Activated T-cell treated with anti-CD3 and anti-CD28 coated beads, Interleukin-2, amount 50 U/mL, for 72 hours (primary cell): ENCODE measurements around the gene LY6G6C. TPM values are rescaled to one million over a fixed set of nuclear protein-coding genes. Genes with fewer than 3 reads are reported as not detected.
A peak's percentile ranks its signal among the peaks of the same experiment; 100 is the strongest.

Source experiments
- ATAC-seq, 2 donors: fragments of 150-1000 bp; cut with Tn5 transposase; replicated peaks in 1 of 2; 2 replicates each; pipeline ENCODE4 v1.10.0; 2021; ENCODE audit warnings: moderate library complexity in 2 of 2, mild to moderate bottlenecking in 1 of 2
- DNase-seq, 2 donors: peaks; one replicate each; pipeline ENCODE4 v3.0.0; 2021 to 2022; ENCODE audit warnings: mixed read lengths in 1 of 2
- H3K27ac Mint-ChIP-seq: one replicate; pipeline ENCODE4 v1.8.0; 2022; ENCODE audit warnings: mild to moderate bottlenecking, moderate library complexity, mixed read lengths
- H3K27me3 Mint-ChIP-seq: one replicate; pipeline ENCODE4 v1.8.0; 2022; ENCODE audit warnings: low read depth, mixed read lengths
- H3K36me3 Mint-ChIP-seq, 2 donors: one replicate each; pipeline ENCODE4 v1.8.0; 2022; ENCODE audit warnings: mixed read lengths in 2 of 2, mild to moderate bottlenecking in 1 of 2; ENCODE audit not compliant: insufficient read depth in 2 of 2
- H3K4me1 Mint-ChIP-seq: one replicate; pipeline ENCODE4 v1.8.0; 2022; ENCODE audit warnings: low read depth, mixed read lengths
- H3K4me3 Mint-ChIP-seq, 2 donors: one replicate each; pipeline ENCODE4 v1.8.0; 2022; ENCODE audit warnings: mild to moderate bottlenecking in 2 of 2, mixed read lengths in 2 of 2, moderate library complexity in 2 of 2
- H3K9me3 Mint-ChIP-seq, 2 donors: one replicate each; pipeline ENCODE4 v1.8.0; 2022; ENCODE audit warnings: mixed read lengths in 2 of 2
- total RNA-seq, 2 donors: library from RNA; stranded (reverse); gene quantifications; one replicate each; pipeline ENCODE4 v1.2.3, GENCODE V29; 2022

LY6G6C gene
- total RNA-seq, 2 donors from 2014 or later, result 0.25 to 0.67 TPM

DNA sequence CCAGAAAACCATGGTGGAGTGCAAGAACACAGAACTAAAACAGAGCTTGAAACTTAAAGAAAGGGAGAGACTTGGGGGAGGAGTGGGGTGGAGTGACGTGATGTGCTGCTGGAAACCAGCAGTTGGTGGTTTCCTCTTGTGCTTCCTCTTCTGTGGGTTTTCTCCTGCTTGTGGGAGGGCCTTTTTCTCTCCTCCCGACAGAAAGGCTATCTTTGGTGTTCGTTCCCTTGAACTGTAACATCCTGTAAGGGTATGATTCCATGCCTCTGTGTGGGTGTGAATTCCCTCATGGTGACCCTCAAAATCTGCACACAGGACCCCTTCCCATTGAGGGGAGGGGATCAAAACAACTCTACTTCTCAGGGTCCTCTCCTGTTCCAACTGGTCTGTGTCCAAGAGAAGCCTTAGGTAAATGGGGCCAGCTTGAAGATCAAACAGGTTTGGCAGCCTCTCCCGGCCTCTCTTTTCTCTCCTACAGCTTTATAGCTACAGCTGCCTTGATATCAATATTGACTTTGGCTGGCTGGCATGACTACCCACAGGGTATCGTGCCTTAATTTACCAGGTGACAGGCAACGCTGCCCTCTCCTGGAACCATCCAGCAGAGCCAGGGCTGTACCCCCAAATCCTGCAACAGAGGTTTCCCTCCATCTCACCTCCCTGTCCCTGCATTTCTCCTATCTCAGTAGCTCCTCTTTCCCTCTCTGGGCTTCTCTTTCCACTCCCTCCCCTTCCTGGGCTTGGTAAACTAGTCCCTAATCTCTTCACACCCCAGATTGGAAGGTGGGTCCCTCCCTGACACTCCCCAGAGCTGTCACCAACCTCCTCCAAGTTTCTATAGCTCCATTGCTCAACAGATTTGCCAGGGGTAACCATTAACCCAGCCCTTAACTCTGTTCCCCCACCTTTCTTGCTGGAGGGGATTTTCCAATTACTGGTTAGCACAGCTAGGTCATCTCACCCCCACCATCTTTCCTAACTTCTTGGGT lies 16.7 kb upstream of the LY6G6C start:
- DNase-seq (peak; percentile 57 to 64), ATAC-seq (peak in 1 of 2 donors; percentile 18)
- no peaks in the 10 kb centered on the region for H3K9me3 Mint-ChIP-seq
- H3K4me1 Mint-ChIP-seq, result peaks cover 65% of the 10 kb centered on the region
- H3K4me3 Mint-ChIP-seq, result peak overlapping the region; percentile 89 to 98
- H3K36me3 Mint-ChIP-seq, result peaks cover 22 to 41% of the 10 kb centered on the region in 2 donors
- peak overlapping the region; percentile 83 for H3K27ac Mint-ChIP-seq
- H3K27me3 Mint-ChIP-seq, result no peaks in the 10 kb centered on the region

DNA sequence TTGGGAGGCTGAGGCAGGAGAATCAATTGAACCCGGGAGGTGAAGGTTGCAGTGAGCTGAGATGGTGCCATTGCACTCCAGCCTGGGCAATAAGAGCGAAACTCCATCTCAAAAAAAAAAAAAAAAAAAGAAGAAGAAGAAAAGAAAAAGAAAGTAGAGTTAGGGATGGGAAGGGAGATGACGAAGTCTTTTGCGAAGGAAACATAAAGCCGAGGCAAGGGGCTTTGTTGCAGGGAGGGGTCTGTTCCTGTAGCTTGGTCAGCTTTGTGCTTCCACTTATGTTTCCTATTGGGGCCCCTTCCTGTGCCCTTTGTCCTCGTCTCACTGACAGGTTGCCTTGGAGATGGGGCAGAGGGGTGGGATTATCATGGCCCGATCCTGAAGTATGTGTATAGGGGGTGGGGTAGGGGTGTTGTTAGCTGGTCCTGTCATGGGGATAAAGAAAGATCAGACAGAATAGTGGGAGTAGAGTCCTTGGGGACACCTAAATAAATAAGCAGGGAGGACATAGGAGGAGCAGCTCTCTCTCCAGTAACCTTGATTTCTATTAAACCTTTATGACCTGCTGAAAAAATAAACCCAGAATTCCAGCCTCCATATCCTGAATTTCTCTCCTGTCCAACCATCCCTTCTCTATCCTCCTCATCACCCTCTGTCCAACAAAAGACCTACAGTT lies 15.9 kb upstream of the LY6G6C start:
- H3K4me3 Mint-ChIP-seq, result peak overlapping the region; percentile 89 to 98
- H3K9me3 Mint-ChIP-seq, result no peaks in the 10 kb centered on the region
- H3K27ac Mint-ChIP-seq, result peak overlapping the region; percentile 83
- H3K27me3 Mint-ChIP-seq, result no peaks in the 10 kb centered on the region
- H3K4me1 Mint-ChIP-seq, result peaks cover 69% of the 10 kb centered on the region
- H3K36me3 Mint-ChIP-seq, result peaks cover 18 to 37% of the 10 kb centered on the region in 2 donors
- DNase-seq (no peak), ATAC-seq (no peak)

DNA sequence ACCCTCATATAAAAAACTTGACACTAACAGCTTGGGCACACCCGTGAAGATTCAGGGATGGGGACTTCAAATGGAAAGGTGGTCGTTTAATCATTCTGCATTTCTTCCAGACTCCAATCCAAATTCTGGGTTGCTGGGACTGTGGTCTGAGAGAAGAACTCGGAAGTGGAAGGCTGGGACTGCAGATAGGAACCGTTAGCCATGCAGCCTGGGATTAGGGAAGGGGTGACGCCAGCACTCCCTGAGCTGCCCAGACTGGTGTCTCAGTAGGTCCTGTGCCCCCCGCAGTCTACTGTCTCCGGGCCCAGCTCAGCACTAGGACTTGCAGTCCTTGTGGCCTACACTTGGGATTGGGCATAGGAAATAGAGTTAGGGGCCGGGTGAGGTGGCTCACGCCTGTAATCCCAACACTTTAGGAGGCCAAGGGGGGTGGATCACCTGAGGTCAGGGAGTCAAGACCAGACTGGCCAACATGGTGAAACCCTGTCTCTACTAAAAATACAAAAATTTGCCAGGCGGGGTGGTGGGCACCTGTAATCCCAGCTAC lies 15.3 kb upstream of the LY6G6C start:
- Mint-ChIP-seq H3K36me3 (peaks cover 18 to 35% of the 10 kb centered on the region in 2 donors), H3K9me3 (no peaks in the 10 kb centered on the region), H3K27ac (peak overlapping the region; percentile 83), H3K4me1 (peaks cover 69% of the 10 kb centered on the region), H3K4me3 (peak overlapping the region; percentile 89 to 98), H3K27me3 (no peaks in the 10 kb centered on the region)
- ATAC-seq (no peak), DNase-seq (no peak)

DNA sequence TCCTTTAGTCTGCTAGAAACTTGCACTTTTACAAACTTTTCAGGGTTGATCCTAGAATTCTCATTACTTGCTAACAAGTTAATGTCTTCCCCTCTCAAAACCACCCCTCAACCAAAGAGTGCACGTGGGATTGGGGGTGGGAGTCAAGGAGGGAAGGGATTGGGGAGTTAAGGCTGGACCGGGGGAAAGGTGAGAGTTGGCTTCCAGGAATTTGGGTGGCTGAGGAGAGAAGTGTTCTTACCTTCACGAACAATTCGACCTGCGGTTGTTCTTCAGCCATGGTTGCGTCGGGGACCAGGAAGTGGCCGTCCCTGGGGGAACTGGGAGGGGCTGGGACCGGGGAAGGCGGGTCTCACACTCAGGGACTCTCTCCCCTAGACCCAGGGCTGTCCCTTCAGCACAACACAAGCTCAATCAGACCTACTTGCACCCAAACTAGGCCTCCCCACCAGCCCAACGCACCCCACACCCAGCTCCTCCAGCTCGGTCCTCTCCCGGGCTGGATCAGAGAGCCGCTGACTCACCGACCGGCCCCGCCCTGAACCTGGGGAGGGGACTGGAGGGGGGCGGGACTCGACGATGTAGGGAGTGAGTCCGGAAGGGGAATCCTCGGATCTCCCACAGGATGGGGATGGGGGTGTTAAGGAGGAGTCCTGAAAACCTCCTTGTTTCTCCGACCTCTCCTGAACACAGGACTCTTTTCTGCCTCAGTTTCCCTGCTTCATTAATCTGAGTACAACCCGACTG lies 14.6 kb upstream of the LY6G6C start, which contains the start of gene CLIC1:
TSS of gene CLIC1 (minus strand) at position 510 of the 747 bp plus-strand sequence. CDS start at position 280, 230 bp downstream.
- H3K4me3 Mint-ChIP-seq, result peak within 1 kb of the TSS; percentile 89 to 98
- peak within 1 kb of the TSS; percentile 83 for H3K27ac Mint-ChIP-seq
- DNase-seq (peak; percentile 86 to 87), ATAC-seq (peak; percentile 46 to 53)
- peaks cover 63% of the 10 kb centered on the region for H3K4me1 Mint-ChIP-seq
- no peaks in the 10 kb centered on the region for H3K27me3 Mint-ChIP-seq
- H3K9me3 Mint-ChIP-seq, result no peaks in the 10 kb centered on the region
- H3K36me3 Mint-ChIP-seq, result peaks cover 20 to 34% of the 10 kb centered on the region in 2 donors

DNA sequence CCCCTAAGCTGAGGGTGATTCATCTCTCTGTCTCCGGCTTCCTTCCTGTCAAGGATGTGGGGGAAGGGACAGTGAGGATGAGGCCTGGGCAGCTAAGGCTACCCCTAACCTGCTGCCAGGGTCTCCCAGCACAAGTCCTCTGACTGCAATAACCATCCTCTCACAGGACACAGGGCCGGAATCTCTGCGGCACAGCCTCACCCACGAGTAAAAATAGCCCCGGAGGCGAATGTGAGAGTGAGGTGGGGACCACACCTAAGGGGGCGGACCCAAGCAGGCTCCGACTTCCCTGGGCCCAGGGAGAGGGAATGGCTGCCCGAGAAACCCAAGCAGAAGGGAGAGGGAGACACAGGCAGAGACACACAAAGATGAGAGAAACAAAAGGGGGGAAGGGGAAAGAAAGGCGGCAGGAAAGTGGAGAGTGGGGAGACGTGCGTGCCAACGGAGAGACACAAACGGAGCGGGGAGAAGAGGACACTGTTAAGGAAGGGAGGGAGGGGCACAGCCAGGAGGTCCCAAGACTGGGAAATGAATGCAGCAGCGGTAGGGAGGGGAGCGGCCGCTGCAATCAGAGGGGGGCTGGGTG lies 13.4 kb upstream of the LY6G6C start:
- Mint-ChIP-seq H3K36me3 (peaks cover 18 to 34% of the 10 kb centered on the region in 2 donors), H3K4me1 (peaks cover 61% of the 10 kb centered on the region), H3K4me3 (peak overlapping the region; percentile 89 to 98), H3K27ac (peak overlapping the region; percentile 83), H3K9me3 (no peaks in the 10 kb centered on the region), H3K27me3 (no peaks in the 10 kb centered on the region)
- ATAC-seq, result peak in 1 of 2 donors; percentile 4
- peak; percentile 72 to 74 for DNase-seq

DNA sequence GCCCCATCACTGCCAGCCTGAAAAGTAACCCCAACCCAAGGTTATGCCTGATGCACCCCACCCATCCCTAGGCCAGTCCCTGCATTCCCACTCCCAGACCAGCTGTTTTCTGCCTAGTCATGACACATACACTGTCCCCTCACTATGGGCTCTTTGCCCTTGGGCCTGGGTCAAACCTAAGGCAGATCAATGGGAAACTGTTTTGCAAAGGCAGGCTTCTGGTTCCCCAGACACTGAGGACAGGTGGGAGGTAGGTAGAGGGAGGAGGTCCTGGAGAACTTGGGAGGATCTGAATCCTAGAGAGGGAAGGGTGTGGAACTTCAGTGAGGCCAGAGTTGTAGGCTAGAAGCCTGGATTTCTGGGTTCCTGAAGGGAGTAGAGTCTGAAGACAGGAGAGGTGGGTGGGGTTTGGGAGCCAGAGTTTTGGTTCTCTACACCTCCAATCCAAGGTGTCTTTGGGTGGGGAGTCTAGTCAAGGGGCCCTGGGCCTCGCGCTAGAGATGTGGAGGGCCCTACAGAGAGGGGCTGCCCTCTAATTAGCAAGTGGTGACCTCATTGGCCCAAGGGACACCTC lies 12.8 kb upstream of the LY6G6C start:
- Mint-ChIP-seq H3K27me3 (no peaks in the 10 kb centered on the region), H3K9me3 (no peaks in the 10 kb centered on the region), H3K4me3 (peak overlapping the region; percentile 89 to 98), H3K27ac (peak overlapping the region; percentile 85), H3K36me3 (peaks cover 18 to 32% of the 10 kb centered on the region in 2 donors), H3K4me1 (peaks cover 58% of the 10 kb centered on the region)
- ATAC-seq (peak; percentile 50 to 63), DNase-seq (no peak)

DNA sequence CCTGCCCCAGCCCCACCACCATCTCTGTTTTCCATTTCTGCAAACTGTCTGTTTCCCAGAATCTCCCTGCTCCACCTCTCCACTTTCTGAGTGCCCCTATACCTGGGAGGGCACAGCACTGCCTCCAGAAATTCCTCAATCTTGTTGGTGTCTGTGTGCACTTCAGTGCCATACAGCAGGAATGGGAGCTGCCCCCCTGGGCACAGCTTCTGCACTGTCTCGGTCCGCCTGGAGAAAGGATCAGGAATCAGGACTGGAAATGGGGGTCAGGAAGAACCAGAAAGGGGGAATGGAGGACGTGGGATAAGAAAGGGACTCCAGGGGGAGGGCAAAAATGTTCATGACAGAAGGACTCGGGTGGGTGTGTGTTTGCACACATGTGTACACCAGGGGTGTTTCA lies 12.2 kb upstream of the LY6G6C start:
- Mint-ChIP-seq H3K4me3 (peak overlapping the region; percentile 45 to 89), H3K27ac (no peak overlapping the region), H3K9me3 (no peaks in the 10 kb centered on the region), H3K4me1 (peaks cover 58% of the 10 kb centered on the region), H3K27me3 (no peaks in the 10 kb centered on the region), H3K36me3 (peaks cover 18 to 32% of the 10 kb centered on the region in 2 donors)
- DNase-seq, result no peak
- ATAC-seq, result no peak

DNA sequence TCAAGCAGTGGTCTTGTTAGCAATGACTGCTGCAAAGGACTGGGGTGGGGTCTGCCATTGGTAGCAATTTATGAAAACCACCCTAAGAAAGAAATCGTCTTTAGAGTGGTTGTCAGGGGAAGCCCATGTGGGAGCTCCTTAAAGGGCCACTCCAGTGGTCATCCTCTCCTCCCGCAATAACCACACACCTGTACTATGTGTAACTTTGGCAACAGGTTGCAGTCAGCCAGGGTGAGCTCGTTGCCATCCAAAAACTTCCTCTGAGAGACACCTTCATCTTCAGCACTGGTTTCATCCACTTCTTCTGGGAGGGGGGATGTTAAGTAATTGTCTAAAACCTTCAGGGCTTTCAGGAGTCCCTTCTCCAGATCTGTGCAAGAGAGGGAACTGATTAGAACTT lies 10.5 kb upstream of the LY6G6C start:
- Mint-ChIP-seq H3K4me3 (no peak overlapping the region), H3K36me3 (peaks cover 18 to 32% of the 10 kb centered on the region in 2 donors), H3K9me3 (no peaks in the 10 kb centered on the region)

DNA sequence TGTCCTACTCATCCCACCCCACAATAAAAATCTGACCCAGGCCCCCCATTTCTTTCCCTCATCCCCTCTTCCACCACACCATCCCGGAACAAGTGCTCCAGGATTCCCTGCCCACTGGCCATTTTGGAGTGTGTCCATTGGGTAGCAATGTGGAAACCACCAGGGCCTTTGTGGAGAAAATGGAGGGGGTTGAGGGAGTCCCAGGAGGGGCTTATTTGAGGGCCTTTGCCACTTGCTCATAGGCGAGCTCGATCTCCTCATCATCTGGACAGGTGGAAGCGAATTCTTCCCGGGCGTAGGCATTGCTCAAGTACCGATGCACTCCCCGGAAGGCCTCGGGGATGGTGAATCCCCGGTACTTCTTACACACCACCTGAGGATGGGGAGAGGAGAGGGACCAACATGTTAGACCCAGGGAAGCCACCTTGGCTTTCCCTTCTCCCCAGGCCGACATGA lies 9.1 kb upstream of the LY6G6C start:
- peaks cover 15 to 24% of the 10 kb centered on the region in 2 donors for H3K36me3 Mint-ChIP-seq

More for the DNA sequence above, 10.5 kb upstream of the LY6G6C start:
- ATAC-seq (no peak), DNase-seq (no peak)
- Mint-ChIP-seq H3K27me3 (no peaks in the 10 kb centered on the region), H3K4me1 (peaks cover 54% of the 10 kb centered on the region), H3K27ac (peak overlapping the region; percentile 40)

DNA sequence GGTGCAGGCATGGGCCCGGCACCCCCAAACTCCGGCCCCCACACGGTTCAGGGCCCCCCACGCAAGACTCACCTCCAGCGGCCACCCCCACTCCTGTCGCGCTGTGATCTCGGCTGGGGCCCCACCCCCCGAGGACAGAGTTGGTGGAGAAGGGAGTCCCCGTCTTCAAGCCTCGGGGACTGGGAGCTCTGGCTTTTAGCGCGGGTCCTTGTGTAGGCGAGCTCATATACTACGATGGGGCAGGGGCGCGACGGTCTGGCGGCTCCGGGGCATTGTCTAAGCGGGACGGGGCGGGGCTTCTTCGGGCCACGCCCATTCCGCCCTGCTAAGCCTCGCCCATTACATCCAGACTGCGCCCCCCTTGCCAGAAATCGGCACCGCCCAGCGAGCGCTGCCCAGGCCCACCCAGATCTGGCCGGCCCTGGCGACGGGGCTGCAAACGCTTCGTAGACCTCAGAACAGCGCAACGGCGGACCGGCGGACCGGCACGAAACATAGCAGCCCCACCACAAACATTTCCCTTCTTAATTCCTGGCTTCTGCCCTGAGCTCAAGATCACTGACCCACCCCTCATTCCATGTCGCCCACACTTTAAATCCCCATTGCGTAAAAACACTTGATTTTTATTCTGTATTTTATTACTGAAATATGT lies 8.6 kb upstream of the LY6G6C start:
- peaks cover 65% of the 10 kb centered on the region for H3K4me1 Mint-ChIP-seq
- H3K36me3 Mint-ChIP-seq, result peaks cover 10 to 19% of the 10 kb centered on the region in 2 donors
- peak overlapping the region; percentile 83 to 94 for H3K4me3 Mint-ChIP-seq
- ATAC-seq (peak; percentile 58 to 67), DNase-seq (peak; percentile 75 to 77)
- H3K27ac Mint-ChIP-seq, result peak overlapping the region; percentile 58
- no peaks in the 10 kb centered on the region for H3K9me3 Mint-ChIP-seq
- no peaks in the 10 kb centered on the region for H3K27me3 Mint-ChIP-seq

More for the DNA sequence above, 9.1 kb upstream of the LY6G6C start:
- Mint-ChIP-seq H3K27ac (no peak overlapping the region), H3K9me3 (no peaks in the 10 kb centered on the region), H3K4me1 (peaks cover 62% of the 10 kb centered on the region), H3K4me3 (peak overlapping the region; percentile 83 to 94), H3K27me3 (no peaks in the 10 kb centered on the region)
- DNase-seq, result no peak
- ATAC-seq, result no peak

DNA sequence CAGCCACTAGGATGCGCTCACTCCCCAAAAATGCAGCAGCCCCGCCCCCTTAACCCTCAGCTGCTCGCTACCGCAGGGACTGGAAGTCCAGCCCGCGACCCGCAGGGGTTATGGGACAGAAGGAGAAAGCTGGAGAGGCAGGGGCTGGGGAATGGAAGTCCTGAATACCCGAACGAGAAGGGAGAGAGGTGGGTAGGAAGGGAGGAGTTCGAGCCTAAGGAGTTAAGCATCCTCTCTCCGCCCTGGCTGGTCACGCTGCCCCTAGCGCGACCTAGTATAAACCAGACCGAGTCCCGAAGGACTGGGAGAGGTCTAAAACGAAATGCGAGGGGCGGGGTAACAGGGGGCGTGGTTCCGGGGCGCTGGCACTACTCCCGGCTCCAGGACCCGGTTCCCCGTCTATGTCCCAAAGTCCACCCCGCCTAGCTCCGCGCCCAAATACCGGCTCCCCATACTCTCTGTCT lies 8.0 kb upstream of the LY6G6C start:
- Mint-ChIP-seq H3K9me3 (no peaks in the 10 kb centered on the region), H3K27ac (no peak overlapping the region), H3K27me3 (no peaks in the 10 kb centered on the region), H3K36me3 (peaks cover 7 to 16% of the 10 kb centered on the region in 2 donors), H3K4me3 (peak overlapping the region; percentile 83 to 94), H3K4me1 (peaks cover 64% of the 10 kb centered on the region)
- DNase-seq, result peak; percentile 81 to 83
- ATAC-seq, result peak; percentile 70 to 71
